BJ (cell line): ENCODE results near the gene CCNE1. TPM values are rescaled to one million over a fixed set of nuclear protein-coding genes. Genes with fewer than 3 reads are reported as not detected.
"Not testable (repeated sequence)": the region's sequence is repeated elsewhere in the genome, so short reads cannot be mapped to it uniquely, and the experiment has no call there.

Source experiments
- CTCF ChIA-PET: fragments of 350-600 bp; formaldehyde crosslinking; extraction: SDS; loops from one replicate; lab custom pipeline; 2021; ENCODE audit warnings: antibody characterized with exemption, inconsistent platforms; lab: Yijun Ruan, JAX
- POLR2A ChIA-PET: fragments of 300-600 bp; sonication (Branson Sonifier 250); formaldehyde crosslinking; extraction: SDS; loops from one replicate; lab custom pipeline; 2021; ENCODE audit warnings: antibody characterized with exemption; lab: Charles Lee
- DNase-seq: peaks from one replicate; pipeline ENCODE4 v3.0.0-alpha.2; 2011; ENCODE audit warnings: low read depth
- H3K27me3 ChIP-seq: 2 replicates; pipeline ENCODE4 v1.6.0; 2011; ENCODE audit warnings: low read length; ENCODE audit not compliant: control insufficient read depth, insufficient read depth
- H3K36me3 ChIP-seq: 2 replicates; pipeline ENCODE4 v1.5.1; 2011; ENCODE audit warnings: low read length; ENCODE audit not compliant: control insufficient read depth, insufficient read depth
- H3K4me3 ChIP-seq: 2 replicates; pipeline ENCODE4 v1.5.1; 2011; ENCODE audit warnings: low read depth, mild to moderate bottlenecking, control low read depth, low read length
- CTCF ChIP-seq: IDR thresholded peaks from 2 replicates; pipeline ENCODE4 v1.5.1; 2011; ENCODE audit warnings: low read depth, mild to moderate bottlenecking, control low read depth, inconsistent platforms, low read length, moderate library complexity; ENCODE audit not compliant: insufficient read depth
- polyA plus RNA-seq: library from polyadenylated mRNA; depleted of rRNA; stranded (reverse); fragments of >200 nt; gene quantifications from 2 replicates; pipeline ENCODE4 v1.2.3, GENCODE V29; 2011

CCNE1 gene
- polyA plus RNA-seq, 1 experiment = 5.0 TPM

- H3K4me3 ChIP-seq = no peak overlapping the region
- no peaks in the 10 kb centered on the region for H3K36me3 ChIP-seq
- ChIA-PET CTCF (no interaction called here), POLR2A (no interaction called here)
- DNase-seq = no peak
- TF ChIP-seq CTCF = no peak
- H3K27me3 ChIP-seq = 0 out of 2 replicates have a peak, but pooled peaks cover 2% of the 10 kb centered on the region
Measured at GRCh38 chr19:29796173-29796573, 15.6 kb upstream of the CCNE1 start.

DNA sequence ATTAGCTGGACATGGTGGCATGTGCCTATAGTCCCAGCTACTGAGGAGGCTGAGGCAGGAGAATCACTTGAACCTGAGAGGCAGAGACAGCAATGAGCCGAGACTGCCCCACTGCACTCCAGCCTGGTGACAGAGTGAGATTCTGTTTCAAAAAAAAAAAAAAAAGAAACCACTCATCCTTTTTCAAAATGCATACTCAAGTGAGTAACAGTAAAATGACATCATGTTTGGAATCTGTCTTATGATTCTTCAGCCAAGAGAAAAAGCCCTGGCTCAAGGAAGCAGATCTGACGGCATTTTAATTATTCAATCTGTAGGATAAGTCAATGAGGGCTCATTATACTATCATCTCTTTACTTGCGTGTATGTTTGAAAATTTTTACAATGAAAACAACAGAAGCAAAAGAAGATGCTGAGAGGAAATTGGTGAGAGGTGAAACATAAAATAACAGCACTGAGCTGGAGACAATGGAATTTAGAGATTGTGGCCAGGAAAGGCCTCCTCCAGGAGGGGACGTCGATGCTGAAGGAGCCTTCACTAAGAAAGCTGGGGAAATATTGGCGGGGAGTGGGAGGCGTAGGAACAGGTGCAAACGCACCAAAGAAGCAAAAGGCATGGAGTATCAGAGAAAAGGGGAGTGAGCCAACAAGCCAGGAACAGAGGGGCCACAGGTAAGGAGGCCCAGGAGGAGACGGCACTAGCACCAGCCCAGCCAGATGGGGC lies 12.9 kb upstream of the CCNE1 start:
- 0 out of 2 replicates have a peak, but pooled peaks cover 2% of the 10 kb centered on the region for H3K27me3 ChIP-seq
- ChIA-PET CTCF (no interaction called here), POLR2A (no interaction called here)
- H3K36me3 ChIP-seq = no peaks in the 10 kb centered on the region
- no peak for TF ChIP-seq CTCF
- no peak overlapping the region for H3K4me3 ChIP-seq
- no peak for DNase-seq

- no peak for DNase-seq
- POLR2A ChIA-PET = no interaction called here
- TF ChIP-seq CTCF = no peak
- 0 out of 2 replicates have a peak, but pooled peaks cover 2% of the 10 kb centered on the region for H3K27me3 ChIP-seq
- no peaks in the 10 kb centered on the region for H3K36me3 ChIP-seq
- CTCF ChIA-PET = interaction anchor here (1.1 kb wide), 1 partner anchor 39 kb away, joined by 3 read pairs; no protein-coding TSS in a partner anchor
- no peak overlapping the region for H3K4me3 ChIP-seq
Measured at GRCh38 chr19:29800100-29800825, 11.5 kb upstream of the CCNE1 start.

GRCh38 chr19:29803951-29804350 lies 7.8 kb upstream of the CCNE1 start:
- H3K36me3 ChIP-seq, POLR2A ChIA-PET, CTCF ChIA-PET, H3K27me3 ChIP-seq, H3K4me3 ChIP-seq, DNase-seq: not testable (repeated sequence)

DNA sequence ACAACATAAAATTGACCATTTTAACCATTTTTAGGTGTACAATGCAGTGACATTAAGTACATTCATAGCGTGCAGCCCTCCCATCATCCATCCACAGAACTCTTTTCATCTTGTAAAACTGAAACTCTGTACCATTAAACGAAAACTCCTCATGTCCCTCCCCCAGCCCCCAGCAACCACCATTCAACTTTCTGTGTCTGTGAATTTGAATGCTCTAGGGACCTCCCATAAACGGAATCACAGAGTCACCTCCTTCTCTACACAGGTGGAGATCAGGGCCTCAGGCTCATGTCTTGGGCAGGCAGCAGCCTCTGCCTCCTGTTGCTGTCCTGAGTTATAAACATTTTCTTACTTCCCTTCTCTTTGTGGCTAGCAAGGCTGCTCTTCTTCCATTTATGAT lies 7.3 kb upstream of the CCNE1 start:
- DNase-seq = no peak
- CTCF ChIA-PET = no interaction called here
- no peak for TF ChIP-seq CTCF
- no peak overlapping the region for H3K4me3 ChIP-seq
- no peaks in the 10 kb centered on the region for H3K36me3 ChIP-seq
- POLR2A ChIA-PET = no interaction called here
- H3K27me3 ChIP-seq = no peaks in the 10 kb centered on the region
